Esophagus squamous epithelium (tissue), 5 donors: ENCODE results near the gene WHRN. TPM values are rescaled to one million over a fixed set of nuclear protein-coding genes. Genes with fewer than 3 reads are reported as not detected.

Experiments
- DNase-seq: peaks from one replicate; lab custom pipeline; 2025; lab: John Stamatoyannopoulos, UW
- H3K27ac ChIP-seq, 4 donors: fragments of 200-600 bp; sonication (generic); one replicate each; pipeline ENCODE4 v1.5.1; 2016 to 2019; ENCODE audit warnings: mild to moderate bottlenecking in 1 of 4
- H3K27me3 ChIP-seq, 4 donors: fragments of 200-600 bp; sonication (generic); 1 replicate in 3 of 4; 2 replicates in 1 of 4; pipeline versions ENCODE4 v1.5.1 to v1.6.0; 2017 to 2021; ENCODE audit warnings: antibody characterized with exemption in 1 of 4
- H3K36me3 ChIP-seq, 3 donors: fragments of 200-600 bp; sonication (generic); one replicate each; pipeline ENCODE4 v1.5.1; 2016 to 2019
- H3K4me1 ChIP-seq, 3 donors: fragments of 200-600 bp; sonication (generic); one replicate each; pipeline ENCODE4 v1.5.1; 2017 to 2019
- H3K4me3 ChIP-seq, 4 donors: fragments of 200-600 bp; sonication (generic); 1 replicate in 3 of 4; 2 replicates in 1 of 4; pipeline ENCODE4 v1.5.1; 2016 to 2019; ENCODE audit warnings: mild to moderate bottlenecking in 2 of 4, moderate library complexity in 1 of 4
- H3K9me3 ChIP-seq, 3 donors: fragments of 200-600 bp; sonication (generic); one replicate each; pipeline ENCODE4 v1.5.1; 2016 to 2019
- POLR2A ChIP-seq, 4 donors: fragments of 450-650 bp; IDR thresholded peaks; one replicate each; pipeline ENCODE4 v1.6.1; 2017; ENCODE audit warnings: antibody characterized with exemption in 4 of 4, mild to moderate bottlenecking in 4 of 4, moderate library complexity in 3 of 4
- WGBS, 2 donors: methylation state at CpG; one replicate each; pipeline ENCODE4 v1.1.5; 2018; 5-methylcytosine and 5-hydroxymethylcytosine counted together
- intact Hi-C: fragments of 100-400 bp; cut with DNase I; formaldehyde crosslinking; loops from one replicate; pipeline ENCODE4 v1.15.0; 2022
- total RNA-seq, 4 donors: library from RNA; depleted of rRNA; stranded (reverse); fragments of >200 nt; gene quantifications; one replicate each; pipeline ENCODE4 v1.1.0, GENCODE V29; 2016
- TF ChIP-seq, protein P1 (sequence below), 6 experiments: fragments of 450-650 bp in 4 of 6; fragments of 200-600 bp in 2 of 6; sonication (generic) in 2 of 6; IDR thresholded peaks; one replicate each; pipeline ENCODE4 v1.5.1; 2016 to 2019; ENCODE audit warnings: antibody characterized with exemption in 6 of 6, mild to moderate bottlenecking in 4 of 6, moderate library complexity in 4 of 6
- donor health status: DM: yes; HTN: yes; CAD: no.

Gene WHRN
- total RNA-seq, 4 donors from 2014 or later: 2.9 to 6.1 (median 3.4) TPM

DNA sequence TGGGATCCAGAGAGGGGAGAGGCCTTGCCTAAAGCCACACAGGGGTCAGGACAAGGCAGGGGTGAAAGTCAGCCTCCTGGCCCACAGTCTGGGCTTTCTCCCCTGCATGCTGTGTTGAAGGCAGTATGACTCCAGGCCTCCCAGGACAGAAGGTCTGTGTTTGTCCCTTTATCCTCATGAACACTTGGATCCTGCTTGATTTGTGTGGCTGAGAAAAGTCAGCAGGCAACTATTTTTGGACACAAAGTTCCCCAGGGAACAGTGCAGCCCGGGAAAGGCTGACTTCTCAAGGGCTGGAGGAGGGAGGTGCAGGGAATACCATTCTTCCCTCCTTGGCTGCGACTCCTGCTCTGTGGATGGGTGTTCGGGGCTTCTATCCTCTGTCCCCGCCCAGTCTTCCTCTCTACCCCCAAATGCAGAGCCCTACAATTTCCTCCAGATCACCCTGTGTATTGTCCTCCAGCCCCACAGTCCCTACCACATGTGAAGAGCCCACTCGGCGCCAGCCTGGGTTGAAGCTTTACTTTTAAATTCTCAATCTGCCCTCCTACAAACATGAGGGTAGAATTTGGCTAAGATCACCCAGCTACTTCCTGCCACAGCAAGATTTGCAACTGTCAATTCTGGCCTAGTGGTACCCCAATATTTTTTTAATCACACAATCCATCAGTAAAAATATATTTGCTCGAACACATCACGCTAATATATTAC is 121.6 kb downstream of the WHRN start:
- Histone ChIP-seq H3K9me3 (no peaks in the 10 kb centered on the region), H3K27ac (peak overlapping the region; percentile 47 to 95 (median 90)), H3K4me1 (peaks cover 31 to 88% (median 45%) of the 10 kb centered on the region in 3 donors), H3K4me3 (peak overlapping the region in 2 of 4 donors; percentile 25 to 46), H3K27me3 (no peaks in the 10 kb centered on the region), H3K36me3 (peaks cover 0 to 20% (median 6%) of the 10 kb centered on the region in 3 donors)
- intact Hi-C loops: no loop called here
- WGBS, 2 donors: 57 to 60% methylated on average over 8 of the region's 8 CpGs
- DNase-seq: no peak
- TF ChIP-seq, protein P1, sequence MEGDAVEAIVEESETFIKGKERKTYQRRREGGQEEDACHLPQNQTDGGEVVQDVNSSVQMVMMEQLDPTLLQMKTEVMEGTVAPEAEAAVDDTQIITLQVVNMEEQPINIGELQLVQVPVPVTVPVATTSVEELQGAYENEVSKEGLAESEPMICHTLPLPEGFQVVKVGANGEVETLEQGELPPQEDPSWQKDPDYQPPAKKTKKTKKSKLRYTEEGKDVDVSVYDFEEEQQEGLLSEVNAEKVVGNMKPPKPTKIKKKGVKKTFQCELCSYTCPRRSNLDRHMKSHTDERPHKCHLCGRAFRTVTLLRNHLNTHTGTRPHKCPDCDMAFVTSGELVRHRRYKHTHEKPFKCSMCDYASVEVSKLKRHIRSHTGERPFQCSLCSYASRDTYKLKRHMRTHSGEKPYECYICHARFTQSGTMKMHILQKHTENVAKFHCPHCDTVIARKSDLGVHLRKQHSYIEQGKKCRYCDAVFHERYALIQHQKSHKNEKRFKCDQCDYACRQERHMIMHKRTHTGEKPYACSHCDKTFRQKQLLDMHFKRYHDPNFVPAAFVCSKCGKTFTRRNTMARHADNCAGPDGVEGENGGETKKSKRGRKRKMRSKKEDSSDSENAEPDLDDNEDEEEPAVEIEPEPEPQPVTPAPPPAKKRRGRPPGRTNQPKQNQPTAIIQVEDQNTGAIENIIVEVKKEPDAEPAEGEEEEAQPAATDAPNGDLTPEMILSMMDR (IDR thresholded peaks at IDR 0.05): no peak
- TF ChIP-seq POLR2A (IDR thresholded peaks at IDR 0.05): peak in 1 of 4 donors; percentile 22

DNA sequence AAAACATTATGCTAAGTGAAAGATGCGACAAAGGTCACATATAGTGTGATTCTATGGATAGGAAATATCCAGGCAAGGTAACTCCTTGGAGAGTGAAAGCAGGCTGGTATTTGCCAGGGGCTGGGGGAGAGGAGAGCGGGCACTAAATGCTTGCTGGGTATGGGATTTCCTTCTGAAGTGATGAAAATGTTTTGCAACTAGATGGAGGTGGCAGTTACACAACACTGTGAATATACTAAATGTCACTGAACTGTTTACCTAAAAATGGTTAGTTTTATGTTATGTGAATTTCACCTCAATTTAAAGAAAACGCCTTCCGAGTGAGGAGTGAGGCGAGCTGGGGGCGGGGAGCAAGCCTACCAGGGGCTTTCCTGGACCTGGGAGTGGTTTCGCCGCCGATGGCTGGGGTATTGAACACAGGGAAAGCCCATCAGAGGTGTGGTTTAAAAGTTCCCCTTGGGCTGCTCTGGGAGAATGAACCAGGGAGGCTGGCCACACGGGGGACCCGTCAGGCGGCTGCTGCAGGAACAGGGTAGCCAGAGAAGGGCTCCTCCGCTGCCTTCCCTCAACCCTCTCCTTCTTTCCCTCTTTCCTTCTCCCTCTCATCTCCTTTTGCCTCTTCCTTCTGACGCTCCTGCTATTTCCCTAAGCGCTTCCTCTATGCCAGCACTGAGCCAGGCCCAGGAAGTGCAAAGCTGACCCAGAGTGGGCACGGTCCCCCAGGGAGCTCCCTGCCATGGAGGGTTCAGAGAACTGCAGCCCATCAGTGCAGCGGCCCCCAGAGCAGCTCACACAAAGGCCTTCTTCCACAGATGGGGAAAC is 122.4 kb downstream of the WHRN start:
- Histone ChIP-seq H3K27ac (peak overlapping the region; percentile 47 to 95 (median 90)), H3K27me3 (no peaks in the 10 kb centered on the region), H3K36me3 (peaks cover 0 to 27% (median 6%) of the 10 kb centered on the region in 3 donors), H3K4me1 (peaks cover 25 to 87% (median 37%) of the 10 kb centered on the region in 3 donors), H3K4me3 (peak overlapping the region in 2 of 4 donors; percentile 25 to 46), H3K9me3 (no peaks in the 10 kb centered on the region)
- intact Hi-C loops: no loop called here
- whole genome bisulfite sequencing, 2 donors: 53 to 57% methylated on average over 14 to 17 of the region's 17 CpGs
- no peak for TF ChIP-seq POLR2A (IDR thresholded peaks at IDR 0.05)
- TF ChIP-seq, protein P1 (IDR thresholded peaks at IDR 0.05): no peak
- no peak for DNase-seq

DNA sequence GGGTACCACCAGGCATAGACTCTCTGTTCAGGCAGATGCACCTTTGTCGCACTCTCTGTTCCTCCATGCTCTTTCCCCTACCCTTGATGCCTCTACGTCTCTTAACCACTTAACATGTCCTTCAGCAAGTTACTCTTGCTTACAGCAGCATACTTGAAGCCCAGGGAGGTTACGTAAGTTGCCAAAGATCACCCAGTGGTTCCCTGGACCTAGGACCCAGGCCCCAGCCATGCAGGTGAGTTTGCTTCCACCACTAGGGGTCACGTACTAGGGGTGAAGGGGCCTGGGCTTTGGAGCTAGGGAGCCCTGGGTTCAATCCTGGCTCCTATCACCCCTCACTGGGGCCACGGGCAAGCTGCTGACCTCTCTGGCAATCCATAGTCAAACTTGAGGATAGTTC is 126.4 kb downstream of the WHRN start:
- Histone ChIP-seq H3K4me3 (no peak overlapping the region), H3K9me3 (no peaks in the 10 kb centered on the region), H3K27ac (no peak overlapping the region), H3K27me3 (no peaks in the 10 kb centered on the region), H3K4me1 (peaks cover 12 to 58% (median 20%) of the 10 kb centered on the region in 3 donors), H3K36me3 (peaks cover 0 to 65% (median 21%) of the 10 kb centered on the region in 3 donors)
- no peak for DNase-seq
- intact Hi-C loops: no loop called here
- TF ChIP-seq, protein P1 (IDR thresholded peaks at IDR 0.05): no peak
- TF ChIP-seq POLR2A (IDR thresholded peaks at IDR 0.05): no peak
- WGBS, 2 donors: 84 to 98% methylated on average over 3 of the region's 5 CpGs

DNA sequence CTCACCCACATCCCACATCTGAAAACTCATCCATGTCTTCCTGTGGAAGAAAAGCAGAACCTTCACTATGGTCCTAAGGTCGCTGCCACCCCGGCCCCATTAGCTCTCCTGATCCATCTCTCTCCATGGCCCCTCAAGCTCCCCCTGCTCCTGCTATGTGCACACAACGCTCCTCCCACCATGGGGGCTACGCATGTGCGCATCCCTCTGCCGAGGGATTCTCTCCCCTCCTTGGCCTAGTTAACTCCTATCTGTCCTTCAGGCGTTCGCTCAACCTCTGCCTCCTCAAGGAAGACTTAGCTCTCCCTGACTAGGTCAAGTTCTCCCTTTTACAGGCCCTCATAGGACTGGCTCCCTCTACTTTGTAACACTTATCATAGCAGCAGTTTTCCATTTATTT is 127.3 kb downstream of the WHRN start:
- H3K27me3 ChIP-seq: no peaks in the 10 kb centered on the region
- TF ChIP-seq, protein P1 (IDR thresholded peaks at IDR 0.05): no peak
- TF ChIP-seq POLR2A (IDR thresholded peaks at IDR 0.05): no peak
- H3K9me3 ChIP-seq: no peaks in the 10 kb centered on the region
- H3K36me3 ChIP-seq: peaks cover 0 to 74% (median 26%) of the 10 kb centered on the region in 3 donors
- no peak for DNase-seq
- intact Hi-C loops: no loop called here
- H3K27ac ChIP-seq: no peak overlapping the region
- H3K4me3 ChIP-seq: no peak overlapping the region
- WGBS, 2 donors: 89 to 94% methylated on average over 8 of the region's 8 CpGs
- peaks cover 3 to 58% (median 15%) of the 10 kb centered on the region in 3 donors for H3K4me1 ChIP-seq
